Left colon (tissue), 2 donors: ENCODE measurements around the gene CENPT. TPM values are rescaled to one million over a fixed set of nuclear protein-coding genes. Genes with fewer than 3 reads are reported as not detected.

Experiments used
- ATAC-seq: fragments of 200-7000 bp; cut with Tn5 transposase; one replicate; pipeline ENCODE4 v1.9.1; 2020; ENCODE audit warnings: mild to moderate bottlenecking, moderate library complexity
- DNase-seq, 2 donors: peaks; one replicate each; pipeline ENCODE4 v3.0.0-alpha.2; 2020
- intact Hi-C, 2 donors: fragments of 100-400 bp; cut with DNase I in 1 of 2; cut with micrococcal nuclease in 1 of 2; formaldehyde crosslinking; loops; one replicate each; pipeline versions ENCODE4 v1.11.2 to v1.14.0; 2022; cut with DNase I, micrococcal nuclease
- long read RNA-seq: library from polyadenylated mRNA; unstranded; transcript quantifications from one replicate; pipeline ENCODE4 v2.0.0, GENCODE V29; 2021
- total RNA-seq, 2 donors: library from RNA; stranded (reverse); fragmentation: NEBNext Ultra II Directional; extraction: Animal tissue kit (Norgen Biotek cat#: 25700); gene quantifications; one replicate each; pipeline ENCODE4 v1.2.1, GENCODE V29; 2021
- donor health status: DM: no; HTN: no; CAD: no.
- donor health status: DM: yes; HTN: yes; CAD: no.

Gene CENPT, protein sequence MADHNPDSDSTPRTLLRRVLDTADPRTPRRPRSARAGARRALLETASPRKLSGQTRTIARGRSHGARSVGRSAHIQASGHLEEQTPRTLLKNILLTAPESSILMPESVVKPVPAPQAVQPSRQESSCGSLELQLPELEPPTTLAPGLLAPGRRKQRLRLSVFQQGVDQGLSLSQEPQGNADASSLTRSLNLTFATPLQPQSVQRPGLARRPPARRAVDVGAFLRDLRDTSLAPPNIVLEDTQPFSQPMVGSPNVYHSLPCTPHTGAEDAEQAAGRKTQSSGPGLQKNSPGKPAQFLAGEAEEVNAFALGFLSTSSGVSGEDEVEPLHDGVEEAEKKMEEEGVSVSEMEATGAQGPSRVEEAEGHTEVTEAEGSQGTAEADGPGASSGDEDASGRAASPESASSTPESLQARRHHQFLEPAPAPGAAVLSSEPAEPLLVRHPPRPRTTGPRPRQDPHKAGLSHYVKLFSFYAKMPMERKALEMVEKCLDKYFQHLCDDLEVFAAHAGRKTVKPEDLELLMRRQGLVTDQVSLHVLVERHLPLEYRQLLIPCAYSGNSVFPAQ
- total RNA-seq = 10 to 100 TPM; 29.3 to 43.1 TPM
- long read RNA-seq, transcript CENPT-218 (12 exons, 2,133 nt) = major isoform, 5 of 32 reads
- long read RNA-seq, partial matches to known transcripts = 15 of 32 reads
- long read RNA-seq, other reads (novel, unspliced or antisense) = 10 of 32 reads

DNA sequence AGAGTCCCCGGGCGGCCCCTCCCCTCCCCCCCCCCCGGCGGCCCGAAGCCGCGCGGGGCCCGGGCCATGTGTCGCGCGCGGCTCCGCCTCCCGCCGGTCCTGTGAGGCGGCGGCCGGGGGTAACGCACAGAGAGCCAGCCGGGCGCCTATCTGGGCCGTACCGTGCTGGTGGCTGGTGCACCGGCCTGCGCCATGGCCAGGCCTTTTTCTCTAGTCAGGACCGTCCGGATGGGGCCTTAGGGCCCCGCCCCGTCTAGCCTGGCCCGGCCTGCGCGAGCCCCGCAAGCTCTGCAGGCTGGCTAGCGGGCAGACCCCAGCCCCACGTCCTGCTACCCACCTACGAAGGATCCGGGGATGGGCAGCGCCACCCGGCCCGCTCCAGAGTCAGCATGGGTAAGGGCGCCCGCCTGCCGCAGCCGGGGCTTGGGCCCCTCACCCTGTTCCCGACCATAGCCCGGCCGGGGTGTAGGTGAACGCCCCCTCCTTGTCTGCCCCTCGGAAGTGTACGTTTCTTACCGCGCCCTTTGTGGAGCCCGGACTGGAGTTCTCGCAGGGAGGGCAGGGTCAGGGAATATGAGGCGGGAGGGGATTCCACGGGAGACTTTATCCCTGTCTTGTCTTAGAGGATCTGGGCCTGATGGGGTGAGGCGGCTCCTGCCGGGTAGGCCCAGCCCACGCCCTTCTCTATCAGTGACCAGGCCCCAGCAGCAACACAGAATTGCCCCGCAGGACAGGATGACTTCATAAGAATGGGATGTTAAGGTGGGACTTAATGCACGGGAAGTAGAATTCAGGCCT is at the start of gene CENPT:
Gene CENPT (minus strand): TSS at position 630 of the 798 bp plus-strand sequence. CDS start 13,834 bp downstream, outside the sequence.
- intact Hi-C loops = no loop called here
- DNase-seq (peak; percentile 59 to 74), ATAC-seq (peak; percentile 64)

DNA sequence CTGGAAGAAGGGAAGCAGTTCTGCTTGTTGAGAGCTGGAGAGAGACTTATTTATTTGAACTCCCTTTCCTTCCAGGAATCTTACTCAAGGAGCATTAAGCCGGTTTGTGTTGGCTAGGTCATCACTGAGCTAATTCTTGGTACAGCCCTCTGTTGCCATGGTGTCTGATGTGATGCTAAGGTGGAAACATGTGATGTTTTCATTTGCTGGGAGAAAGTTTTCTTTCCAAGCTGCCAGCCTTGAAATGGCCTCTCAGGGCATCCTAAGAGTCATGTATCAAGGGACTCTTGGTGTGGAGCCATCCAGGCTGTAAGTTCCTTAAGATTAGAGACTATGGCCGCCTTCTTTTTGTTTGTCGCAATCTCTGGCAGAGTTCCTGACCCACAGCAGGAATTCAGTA is 49.7 kb upstream of the CENPT start:
- intact Hi-C loops = no loop called here
- ATAC-seq = no peak

DNA sequence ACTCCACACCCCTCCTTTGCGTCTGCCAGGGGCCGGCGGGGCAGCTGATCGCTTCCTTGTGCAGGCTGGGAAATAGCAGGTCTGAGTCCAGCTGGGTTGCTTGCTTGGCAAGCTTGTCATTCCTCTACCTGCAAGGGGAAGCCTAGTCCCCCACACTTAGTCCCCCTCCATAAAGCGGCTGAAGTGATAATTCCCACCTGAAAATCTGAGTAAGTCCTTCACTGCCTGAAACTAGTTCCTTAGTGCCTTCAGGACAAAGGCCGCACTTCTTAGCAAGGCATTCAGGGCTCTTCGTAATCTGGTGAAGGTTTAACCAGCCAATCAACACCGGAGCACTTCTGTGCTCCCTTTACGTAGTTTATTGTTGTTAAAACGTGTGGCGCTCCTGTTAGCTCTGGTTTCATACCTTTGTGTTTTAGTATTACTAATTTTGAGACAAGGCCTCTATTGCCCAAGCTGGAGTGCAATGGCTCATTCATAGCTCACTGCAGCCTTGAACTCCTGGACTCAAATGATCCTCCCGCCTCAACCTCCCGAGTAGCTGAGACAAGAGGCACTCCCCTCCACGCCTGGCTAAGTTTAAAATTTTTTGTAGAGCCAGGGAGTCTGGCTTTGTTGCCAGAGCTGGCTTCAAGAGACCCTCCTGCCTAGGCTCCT is 46.4 kb upstream of the CENPT start:
- DNase-seq (peak in 1 of 2 donors; percentile 63), ATAC-seq (peak; percentile 65)
- intact Hi-C loops = no loop called here

More for the DNA sequence above, 49.7 kb upstream of the CENPT start:
- no peak for DNase-seq

DNA sequence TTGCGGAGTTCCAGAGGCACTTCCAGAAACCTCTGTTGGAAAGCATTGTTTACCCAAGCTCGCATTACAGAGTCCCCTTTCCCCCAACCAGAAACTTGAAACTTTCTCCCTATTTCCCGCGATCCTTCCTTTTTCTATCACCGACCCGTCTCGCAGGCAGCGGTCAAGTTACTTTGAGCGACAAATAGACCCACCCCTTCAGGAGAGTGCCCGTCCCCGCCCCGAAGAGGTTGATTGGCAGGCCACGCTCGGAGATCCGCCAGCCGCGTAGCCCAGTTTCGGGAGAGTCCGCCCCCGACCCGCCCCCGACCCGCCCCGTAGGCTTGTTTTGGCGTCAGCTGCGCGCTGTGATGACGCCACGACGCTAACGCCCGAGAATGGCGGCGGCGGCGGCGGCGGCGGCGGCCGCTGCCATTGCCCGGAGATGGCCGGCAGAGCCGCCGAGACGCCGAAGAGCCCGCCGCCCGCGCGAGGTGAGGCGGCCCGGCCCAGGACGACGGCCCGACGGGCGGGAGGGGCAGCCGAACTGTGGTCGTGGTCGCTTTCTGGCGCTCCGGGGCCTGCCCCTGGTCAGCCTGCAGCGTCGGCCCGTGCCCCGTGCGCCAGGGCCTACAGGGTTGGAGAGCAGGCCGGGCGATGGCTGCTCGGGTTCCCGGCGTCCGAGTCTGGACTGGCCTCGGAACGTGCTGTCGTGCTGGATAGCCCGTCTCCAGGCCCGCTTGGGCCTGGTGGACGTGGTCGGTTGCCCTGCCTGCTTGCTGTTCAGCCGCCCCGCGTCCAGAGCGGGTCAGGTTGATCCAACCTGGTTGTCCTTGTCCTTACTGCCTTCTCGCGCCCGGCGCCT is 45.6 kb upstream of the CENPT start, which contains the start of gene PSKH1:
Gene PSKH1 (plus strand): TSS at position 356 of the 844 bp plus-strand sequence. CDS start 15,496 bp downstream, outside the sequence.
- DNase-seq = peak; percentile 96
- intact Hi-C loops = no loop called here
- ATAC-seq = peak; percentile 91

DNA sequence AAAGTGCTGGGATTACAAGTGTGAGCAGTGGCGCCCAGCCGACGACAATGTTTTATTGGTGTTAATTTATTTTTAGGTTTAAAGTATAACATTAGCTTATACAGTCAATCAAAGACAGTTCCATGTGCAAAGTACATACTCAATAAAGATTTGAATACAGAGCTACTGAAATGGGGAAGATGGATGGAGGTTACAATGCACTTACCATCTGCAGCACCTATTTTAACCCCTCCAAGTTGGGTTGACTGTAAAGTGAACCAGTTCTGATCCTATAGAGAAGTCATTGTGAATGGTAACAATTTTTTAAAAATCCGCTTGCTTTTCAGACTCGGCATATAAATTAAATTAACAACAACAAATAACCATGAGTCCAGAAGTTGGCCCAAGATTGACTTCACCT is 44.9 kb upstream of the CENPT start:
- peak; percentile 32 for ATAC-seq
- DNase-seq = peak in 1 of 2 donors; percentile 24
- intact Hi-C loops = no loop called here

DNA sequence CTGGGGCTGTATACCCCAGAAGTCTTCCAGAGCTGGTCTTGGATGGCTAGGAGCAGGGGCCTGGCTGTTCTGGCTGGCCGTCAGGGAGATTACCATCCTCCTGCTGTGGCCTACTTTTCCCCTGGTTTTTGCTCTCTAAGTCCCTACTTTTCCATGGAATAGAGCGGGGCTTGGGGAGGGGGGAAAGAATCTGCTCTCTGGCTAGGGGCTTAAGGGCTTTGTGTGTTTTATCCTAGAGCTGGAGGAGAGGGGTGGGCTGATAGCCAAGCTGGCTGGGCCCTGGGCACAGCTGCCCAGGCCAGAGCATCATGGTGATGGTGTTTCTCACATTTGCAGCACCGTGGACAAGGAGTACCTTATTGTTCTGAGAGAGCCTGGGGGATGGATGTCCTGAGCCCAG is 40.8 kb upstream of the CENPT start:
- intact Hi-C loops = loop anchor here in 1 of 2 donors (5.0 kb wide), 1 partner anchor 39 kb away; no protein-coding TSS in a partner anchor
- ATAC-seq = no peak

DNA sequence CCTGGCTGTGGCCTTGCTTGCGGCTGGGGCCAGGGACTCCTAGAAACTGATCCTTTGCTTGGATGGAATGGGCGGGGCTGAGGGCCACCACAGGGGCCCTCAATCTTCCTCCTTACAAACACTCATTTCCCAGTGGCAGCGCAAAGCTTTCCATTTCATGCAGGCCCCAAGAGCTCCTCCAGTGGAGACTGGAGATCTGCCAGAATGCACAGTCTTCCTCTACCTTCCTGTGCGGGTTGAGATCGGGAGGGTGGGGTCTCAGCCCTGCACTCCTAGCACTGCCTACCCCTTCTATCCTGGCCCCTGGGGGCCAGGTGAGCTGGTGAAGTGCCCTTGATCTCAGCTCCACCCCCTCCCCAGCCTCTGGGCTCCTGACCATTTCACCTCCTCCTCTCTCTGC is 38.9 kb upstream of the CENPT start:
- no peak for ATAC-seq
- intact Hi-C loops = loop anchor here in 1 of 2 donors (5.0 kb wide), 1 partner anchor 41 kb away; no protein-coding TSS in a partner anchor
- no peak for DNase-seq

More for the DNA sequence above, 40.8 kb upstream of the CENPT start:
- DNase-seq = no peak

DNA sequence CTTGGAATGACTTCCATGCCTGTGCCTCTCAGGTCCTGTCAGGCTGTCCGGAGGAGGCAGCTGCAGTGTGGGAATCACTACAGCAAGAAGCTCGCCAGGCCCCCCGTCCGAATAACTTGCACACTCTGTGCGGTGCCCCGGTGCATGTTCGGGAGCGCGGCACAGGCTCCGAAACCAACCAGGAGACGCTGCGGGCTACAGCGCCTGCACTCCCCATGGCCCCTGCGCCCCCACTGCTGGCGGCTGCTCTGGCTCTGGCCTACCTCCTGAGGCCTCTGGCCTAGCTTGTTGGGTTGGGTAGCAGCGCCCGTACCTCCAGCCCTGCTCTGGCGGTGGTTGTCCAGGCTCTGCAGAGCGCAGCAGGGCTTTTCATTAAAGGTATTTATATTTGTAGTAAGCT is 38.5 kb upstream of the CENPT start:
- DNase-seq (no peak), ATAC-seq (no peak)
- intact Hi-C loops = loop anchor here in 1 of 2 donors (5.0 kb wide), 1 partner anchor 41 kb away; no protein-coding TSS in a partner anchor

DNA sequence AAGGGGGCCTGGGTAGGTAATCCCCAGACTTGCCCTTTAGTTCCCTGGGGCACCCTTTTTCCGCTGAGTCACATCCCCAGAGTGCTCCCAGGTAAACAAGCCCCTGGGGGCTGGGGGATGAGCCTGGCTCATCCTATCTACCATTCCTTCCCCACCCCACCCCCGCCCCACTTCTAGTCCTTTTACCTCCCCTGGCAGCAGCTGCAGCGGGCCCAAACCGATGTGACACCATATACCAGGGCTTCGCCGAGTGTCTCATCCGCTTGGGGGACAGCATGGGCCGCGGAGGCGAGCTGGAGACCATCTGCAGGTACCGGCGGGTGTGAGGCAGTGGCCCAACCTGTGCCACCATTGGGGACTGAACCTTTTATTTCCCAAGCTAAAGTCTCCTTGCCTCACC is 38.1 kb upstream of the CENPT start:
- ATAC-seq (no peak), DNase-seq (no peak)
- intact Hi-C loops = loop anchor here in 1 of 2 donors (5.0 kb wide), 1 partner anchor 42 kb away; no protein-coding TSS in a partner anchor

DNA sequence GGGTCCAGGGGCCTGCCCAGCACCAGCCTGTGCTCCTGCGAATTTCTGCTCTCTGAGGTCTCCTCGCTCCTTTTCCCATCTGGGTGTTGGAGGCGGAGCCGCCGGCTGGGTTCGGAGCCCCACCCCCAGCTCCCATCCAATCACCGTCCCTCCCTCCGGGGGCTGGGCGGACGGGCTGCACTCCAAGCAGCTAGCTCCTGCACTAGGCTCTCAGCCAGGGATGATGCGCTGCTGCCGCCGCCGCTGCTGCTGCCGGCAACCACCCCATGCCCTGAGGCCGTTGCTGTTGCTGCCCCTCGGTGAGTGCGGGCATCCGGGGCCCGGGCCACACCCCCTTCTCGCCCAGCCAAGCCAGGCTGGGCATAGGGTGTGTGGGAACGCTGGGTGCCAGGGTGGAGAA is 37.2 kb upstream of the CENPT start, which contains the start of gene NRN1L:
Gene NRN1L (plus strand): TSS at position 202 of the 400 bp plus-strand sequence. CDS start 19 bp downstream, at position 221.
- ATAC-seq (peak; percentile 73), DNase-seq (peak; percentile 79)
- intact Hi-C loops = loop anchor here in 1 of 2 donors (5.0 kb wide), 1 partner anchor 43 kb away; no protein-coding TSS in a partner anchor

DNA sequence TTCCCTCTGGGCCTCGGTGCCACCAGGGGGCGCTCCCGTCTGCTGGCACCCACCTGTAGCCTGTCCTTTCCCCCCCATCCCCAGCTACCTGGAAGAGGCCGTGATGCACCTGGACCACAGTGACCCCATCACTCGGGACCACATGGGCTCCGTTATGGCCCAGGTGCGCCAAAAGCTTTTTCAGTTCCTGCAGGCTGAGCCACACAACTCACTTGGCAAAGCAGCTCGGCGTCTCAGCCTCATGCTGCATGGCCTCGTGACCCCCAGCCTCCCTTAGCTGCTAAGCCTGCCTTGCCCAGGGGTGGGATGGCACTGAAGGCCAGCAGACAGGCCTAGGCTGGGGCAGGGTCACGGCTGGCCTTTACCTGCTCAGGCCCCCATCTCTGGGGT is 36.4 kb upstream of the CENPT start:
- peak; percentile 66 for ATAC-seq
- peak; percentile 49 to 79 for DNase-seq
- intact Hi-C loops = no loop called here

DNA sequence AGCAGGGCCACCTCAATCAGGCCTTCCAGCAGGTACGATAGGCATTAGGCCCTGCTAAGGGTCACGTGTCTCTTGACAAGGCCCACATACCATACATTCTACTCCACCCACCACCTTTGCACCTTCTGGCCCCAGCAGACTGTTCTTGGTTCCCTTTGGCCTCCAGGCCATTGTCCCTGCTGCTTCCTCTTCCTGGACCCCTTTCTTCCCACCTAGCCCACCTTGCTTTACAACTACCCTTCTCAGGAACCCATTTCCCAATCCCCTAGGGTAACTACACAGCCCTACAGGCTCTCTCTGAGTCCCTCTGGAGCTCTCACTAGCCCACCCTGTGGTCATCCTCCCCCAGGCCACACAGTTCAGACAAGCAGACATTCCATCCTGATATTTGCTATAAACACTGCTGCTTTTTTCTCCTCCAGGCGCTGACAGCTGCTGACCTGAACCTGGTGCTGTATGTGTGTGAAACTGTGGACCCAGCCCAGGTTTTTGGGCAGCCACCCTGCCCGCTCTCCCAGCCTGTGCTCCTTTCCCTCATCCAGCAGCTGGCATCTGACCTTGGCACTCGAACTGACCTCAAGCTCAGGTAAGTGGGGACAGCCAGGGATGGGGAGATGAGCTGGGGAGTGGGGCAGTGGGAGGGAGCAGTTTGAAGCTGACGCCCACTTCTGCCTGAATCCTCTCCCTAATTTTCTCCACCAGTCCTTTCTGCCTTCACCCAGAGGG is 35.8 kb upstream of the CENPT start:
- ATAC-seq (peak; percentile 84), DNase-seq (peak in 1 of 2 donors; percentile 29)
- intact Hi-C loops = no loop called here

DNA sequence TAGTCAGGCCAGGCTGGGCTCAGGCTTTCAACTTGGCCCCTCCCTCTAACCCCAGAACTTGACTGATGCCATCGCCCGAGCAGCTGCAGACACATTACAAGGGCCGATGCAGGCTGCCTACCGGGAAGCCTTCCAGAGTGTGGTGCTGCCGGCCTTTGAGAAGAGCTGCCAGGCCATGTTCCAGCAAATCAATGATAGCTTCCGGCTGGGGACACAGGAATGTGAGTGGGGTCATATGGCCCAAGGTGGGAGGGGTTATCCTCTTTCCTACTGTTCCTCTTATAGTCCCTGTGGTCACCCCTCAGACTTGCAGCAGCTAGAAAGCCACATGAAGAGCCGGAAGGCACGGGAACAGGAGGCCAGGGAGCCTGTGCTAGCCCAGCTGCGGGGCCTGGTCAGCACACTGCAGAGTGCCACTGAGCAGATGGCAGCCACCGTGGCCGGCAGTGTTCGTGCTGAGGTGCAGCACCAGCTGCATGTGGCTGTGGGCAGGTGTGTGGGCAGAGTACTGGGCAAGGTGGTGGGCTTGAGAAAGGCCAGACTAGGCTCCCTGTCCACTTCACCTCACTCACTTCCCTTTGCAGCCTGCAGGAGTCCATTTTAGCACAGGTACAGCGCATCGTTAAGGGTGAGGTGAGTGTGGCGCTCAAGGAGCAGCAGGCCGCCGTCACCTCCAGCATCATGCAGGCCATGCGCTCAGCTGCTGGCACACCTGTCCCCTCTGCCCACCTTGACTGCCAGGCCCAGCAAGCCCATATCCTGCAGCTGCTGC is 35.1 kb upstream of the CENPT start:
- DNase-seq (no peak), ATAC-seq (no peak)
- intact Hi-C loops = no loop called here

DNA sequence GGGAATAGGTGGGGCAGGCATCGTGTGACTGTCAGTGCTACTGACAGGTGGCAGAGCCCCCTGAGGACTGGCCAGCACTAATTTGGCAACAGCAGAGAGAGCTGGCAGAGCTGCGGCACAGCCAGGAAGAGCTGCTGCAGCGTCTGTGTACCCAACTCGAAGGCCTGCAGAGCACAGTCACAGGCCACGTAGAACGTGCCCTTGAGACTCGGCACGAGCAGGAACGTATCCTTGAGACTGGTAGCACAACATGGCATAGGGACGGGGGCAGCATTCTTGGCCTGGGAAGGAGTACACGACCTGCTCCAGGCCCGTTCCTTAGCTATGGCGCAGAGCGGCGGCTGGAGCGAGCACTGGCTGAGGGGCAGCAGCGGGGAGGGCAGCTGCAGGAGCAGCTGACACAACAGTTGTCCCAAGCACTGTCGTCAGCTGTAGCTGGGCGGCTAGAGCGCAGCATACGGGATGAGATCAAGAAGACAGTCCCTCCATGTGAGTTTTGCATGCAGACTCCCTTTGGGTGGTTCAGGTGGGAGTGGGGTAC is 34.2 kb upstream of the CENPT start:
- ATAC-seq = no peak
- intact Hi-C loops = no loop called here
- DNase-seq = no peak

DNA sequence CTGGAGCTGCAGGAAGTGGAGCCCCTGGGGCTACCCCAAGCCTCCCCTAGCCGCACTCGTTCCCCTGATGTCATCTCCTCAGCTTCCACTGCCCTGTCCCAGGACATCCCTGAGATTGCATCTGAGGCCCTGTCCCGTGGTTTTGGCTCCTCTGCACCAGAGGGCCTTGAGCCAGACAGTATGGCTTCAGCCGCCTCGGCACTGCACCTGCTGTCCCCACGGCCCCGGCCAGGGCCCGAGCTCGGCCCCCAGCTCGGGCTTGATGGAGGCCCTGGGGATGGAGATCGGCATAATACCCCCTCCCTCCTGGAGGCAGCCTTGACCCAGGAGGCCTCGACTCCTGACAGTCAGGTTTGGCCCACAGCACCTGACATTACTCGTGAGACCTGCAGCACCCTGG is 33.1 kb upstream of the CENPT start:
- DNase-seq (no peak), ATAC-seq (no peak)
- intact Hi-C loops = no loop called here

DNA sequence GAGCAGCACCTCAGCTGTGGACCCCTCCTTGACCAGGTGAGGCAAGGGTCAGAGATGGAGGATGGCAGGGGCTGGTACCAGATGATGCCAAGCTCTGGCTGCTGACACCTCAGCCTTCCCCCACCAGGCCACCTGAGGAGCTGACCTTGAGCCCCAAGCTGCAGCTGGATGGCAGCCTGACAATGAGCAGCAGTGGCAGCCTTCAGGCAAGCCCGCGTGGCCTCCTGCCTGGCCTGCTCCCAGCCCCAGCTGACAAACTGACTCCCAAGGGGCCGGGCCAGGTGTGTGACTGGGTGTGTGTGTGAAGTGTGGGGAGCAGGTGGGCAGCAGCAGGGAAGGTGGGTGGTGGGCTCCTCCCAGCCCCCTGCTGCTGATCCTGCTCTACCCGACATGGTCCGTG is 32.4 kb upstream of the CENPT start:
- no peak for ATAC-seq
- no peak for DNase-seq
- intact Hi-C loops = no loop called here
